NCI-H128 (cell line): ENCODE measurements around the gene UBXN6.

ENCODE experiments used
- DNase-seq: peaks from one replicate; lab custom pipeline; 2025; ENCODE audit not compliant: unreplicated experiment; lab: John Stamatoyannopoulos, UW

UBXN6 gene

GRCh38 chr19:4493929-4494690, 36.5 kb upstream of the UBXN6 start:
- no peak for DNase-seq

DNA sequence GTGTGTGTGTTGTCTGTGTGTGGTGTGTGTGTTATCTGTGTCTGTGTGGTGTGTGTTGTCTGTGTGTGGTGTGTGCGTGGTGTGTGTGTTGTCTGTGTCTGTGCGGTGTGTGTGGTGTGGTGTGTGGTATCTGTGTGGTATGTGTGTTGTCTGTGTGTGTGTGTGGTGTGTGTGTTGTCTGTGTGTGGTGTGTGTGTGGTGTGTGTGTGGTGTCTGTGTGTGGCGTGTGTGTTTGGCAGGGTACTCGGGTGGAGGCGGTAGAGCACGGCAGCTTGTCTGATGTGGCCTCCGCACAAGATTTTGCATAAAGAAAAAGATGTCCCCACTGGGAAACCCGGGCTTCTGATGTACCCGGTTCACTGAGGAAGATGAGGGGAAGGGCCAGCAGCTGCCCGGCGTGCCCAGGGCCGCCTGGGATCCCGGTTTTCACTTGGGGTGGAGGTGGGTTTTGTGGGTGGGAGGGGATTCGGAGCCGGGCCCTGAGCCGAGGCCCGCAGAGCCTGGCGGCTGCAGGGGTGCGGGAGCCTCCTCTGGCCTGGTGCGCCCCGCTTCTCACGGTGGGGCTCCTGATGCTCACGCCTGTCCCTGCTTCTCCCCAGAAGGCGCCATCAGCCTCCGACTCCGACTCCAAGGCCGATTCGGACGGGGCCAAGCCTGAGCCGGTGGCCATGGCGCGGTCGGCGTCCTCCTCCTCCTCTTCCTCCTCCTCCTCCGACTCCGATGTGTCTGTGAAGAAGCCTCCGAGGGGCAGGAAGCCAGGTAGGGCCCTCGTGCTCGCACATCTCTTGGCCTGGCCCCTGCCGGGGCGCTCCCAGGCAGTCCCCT, 35.7 kb upstream of the UBXN6 start:
- no peak for DNase-seq

DNA sequence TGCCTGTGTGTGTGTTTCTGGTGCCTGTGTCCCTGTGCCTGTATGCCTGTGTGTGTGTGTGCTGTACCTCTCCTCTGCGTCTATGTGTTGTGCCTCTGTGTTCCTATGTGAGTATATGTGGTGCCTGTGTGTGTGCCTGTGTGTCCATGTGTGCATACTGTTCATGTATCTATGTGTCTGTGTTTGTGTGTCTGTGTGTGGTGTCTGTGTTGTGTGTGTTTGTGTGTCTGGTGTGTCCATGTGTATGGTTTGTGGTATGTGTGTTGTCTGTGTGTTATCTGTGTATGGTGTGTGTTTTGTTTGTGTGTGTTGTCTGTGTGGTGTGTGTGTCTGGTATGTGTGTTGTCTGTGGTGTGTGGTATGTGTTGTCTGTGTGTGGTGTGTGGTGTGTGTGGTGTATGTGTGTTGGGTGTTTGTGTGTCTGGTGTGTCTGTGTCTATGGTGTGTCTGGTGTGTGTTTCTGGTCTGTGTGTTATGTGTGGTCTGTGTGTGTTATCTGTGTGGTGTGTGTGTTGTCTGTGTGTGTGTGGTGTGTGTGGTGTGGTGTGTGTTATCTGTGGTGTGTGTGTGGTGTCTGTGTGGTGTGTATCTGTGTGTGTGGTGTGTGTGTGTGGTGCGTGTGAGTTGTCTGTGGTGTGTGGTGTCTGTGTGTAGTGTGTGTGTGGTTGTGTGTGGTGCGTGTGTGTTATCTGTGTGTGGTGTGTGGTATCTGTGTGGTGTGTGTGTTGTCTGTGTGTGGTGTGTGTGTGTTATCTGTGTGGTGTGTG, 34.9 kb upstream of the UBXN6 start:
- DNase-seq: no peak

DNA sequence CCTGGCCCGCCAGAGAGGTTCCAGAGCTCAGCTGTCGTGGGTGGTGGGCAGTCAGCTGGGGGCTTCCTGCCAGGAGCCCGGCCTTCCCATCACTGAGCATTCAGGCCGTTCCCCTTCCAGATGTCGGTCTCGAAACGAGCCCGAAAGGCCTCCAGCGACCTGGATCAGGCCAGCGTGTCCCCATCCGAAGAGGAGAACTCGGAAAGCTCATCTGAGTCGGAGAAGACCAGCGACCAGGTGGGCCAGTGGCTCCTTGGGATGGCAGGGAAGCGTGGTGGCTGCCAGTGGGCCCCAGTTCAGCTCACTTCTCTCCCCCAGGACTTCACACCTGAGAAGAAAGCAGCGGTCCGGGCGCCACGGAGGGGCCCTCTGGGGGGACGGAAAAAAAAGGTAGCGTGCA, 33.9 kb upstream of the UBXN6 start:
- DNase-seq: no peak

GRCh38 chr19:4488496-4488895, 30.9 kb upstream of the UBXN6 start:
- DNase-seq: no peak

GRCh38 chr19:4487572-4487971, 30.0 kb upstream of the UBXN6 start:
- DNase-seq: no peak

DNA sequence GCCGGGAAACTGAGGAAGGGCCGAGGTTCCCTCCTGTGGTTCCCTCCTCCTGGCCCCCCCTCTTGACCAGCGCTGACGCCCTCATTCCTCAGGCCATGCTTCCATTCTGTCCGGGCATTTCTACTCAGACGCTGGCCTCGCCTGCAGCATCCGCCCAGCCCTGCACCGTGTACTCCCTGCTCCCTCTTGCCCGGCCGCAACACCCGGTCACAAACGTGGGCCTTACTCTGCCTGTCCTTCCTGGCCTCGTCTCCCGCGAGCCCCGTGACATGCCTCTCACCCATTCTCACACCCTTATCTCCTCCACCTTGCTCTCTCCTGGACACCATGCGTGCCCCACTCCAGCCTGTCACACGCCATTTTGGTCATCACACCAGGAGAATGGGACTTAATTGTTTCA, 25.8 kb upstream of the UBXN6 start:
- no peak for DNase-seq

- no peak for DNase-seq
These were observed 25.2 kb upstream of the UBXN6 start for GRCh38 chr19:4482721-4483364.

DNA sequence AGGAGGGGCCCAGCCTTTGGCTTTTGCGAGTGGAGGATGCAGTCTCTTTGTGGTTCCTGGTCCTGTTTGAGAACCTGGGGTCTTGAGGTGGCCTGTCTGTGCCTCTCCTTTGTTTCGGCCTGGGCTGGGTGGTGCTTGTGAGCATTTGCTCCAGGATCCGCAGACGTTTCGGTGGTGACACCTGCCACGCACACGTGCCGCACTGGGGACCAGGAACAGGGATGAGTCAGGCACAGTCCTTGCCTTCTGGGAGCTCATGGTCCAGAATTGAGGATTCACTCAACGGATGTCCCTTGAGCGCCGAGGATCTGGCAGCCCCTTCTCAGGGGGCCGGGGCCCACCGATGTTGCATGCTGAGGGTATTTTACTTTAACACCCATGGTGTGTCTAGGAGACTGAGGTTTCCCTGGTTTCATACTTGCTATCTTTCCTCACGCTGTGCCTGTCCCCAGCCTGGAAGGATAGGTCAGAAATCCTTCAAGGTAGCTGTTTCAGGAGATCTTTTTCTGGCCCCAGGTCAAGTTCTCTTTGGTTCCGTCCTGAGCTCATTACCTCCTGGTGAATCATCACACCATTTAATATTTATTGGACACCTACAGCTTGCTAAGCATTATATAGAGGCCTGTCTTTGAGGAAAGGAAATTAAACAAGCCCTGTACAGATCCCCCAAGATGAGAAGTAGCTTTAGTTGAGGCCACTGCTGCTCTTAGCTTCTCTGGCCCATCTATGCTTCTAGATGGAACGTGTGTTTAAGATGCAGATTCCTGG, 19.6 kb upstream of the UBXN6 start:
- DNase-seq: no peak

DNA sequence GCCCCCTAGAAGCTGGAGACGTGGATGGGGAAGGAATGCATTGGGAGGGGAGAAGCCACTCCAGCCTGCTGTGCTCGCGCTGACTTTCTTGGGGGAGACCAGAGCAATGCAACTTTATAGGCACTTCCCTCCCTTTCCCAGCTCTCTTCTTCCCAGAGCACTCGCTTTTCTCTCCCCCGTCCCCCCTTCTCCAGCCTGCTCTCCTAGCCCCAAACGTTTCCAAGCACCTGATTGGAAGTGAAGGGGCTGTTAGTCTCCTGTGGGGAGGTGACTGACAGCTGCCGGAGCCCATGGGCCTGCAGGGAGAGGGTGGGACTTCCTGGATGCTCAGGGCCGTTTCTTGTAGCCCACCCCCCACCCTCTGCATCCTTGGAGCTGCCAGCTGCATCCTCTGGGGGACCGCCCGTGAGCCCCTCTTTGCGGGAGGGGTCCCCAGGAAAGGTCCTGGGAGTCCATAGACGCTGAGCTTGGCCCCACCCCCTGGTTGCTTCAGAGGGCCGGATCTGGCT, 17.0 kb upstream of the UBXN6 start:
- DNase-seq: peak; percentile 60

GRCh38 chr19:4473763-4474513, 16.3 kb upstream of the UBXN6 start:
- DNase-seq: no peak

- no peak for DNase-seq
These were observed 15.6 kb upstream of the UBXN6 start for GRCh38 chr19:4473011-4473762.

DNA sequence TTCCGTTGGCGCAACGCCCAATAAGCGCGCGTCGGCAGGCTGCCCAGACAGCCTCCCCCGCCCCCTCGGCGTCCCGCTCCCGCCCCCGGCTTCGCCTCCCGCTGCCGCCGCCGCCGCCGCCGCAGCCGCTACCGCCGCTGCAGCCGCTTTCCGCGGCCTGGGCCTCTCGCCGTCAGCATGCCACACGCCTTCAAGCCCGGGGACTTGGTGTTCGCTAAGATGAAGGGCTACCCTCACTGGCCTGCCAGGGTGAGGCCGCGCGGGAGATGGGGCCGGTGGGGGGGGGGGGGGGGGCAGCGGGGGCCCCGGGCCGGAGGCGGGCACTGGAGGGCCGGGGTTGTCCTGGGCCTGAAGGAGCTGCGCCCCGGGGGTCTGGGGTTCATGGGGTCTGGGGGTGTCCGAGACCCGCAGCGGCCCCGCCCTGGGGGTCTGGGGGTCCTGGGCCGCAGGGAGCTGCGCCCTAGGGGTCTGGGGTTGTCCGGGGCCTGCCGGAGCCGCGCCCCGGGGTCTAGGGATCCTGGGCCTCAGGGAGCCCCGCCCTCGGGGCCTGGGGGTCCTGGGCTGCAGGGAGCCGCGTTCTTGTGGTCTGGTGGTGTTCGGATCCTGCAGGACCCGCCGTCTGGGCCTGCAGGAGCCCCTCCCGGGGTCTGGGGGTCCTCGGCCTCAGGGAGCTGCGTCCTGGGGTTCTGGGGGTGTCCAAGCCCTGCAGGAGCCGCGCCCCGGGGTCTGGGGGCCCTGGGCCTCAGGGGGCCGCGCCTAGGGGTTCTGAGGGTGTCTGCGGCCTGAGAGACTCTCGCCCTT, 14.8 kb upstream of the UBXN6 start, which contains the start of gene HDGFL2:
Gene HDGFL2 (plus strand): TSS at position 124 of the 801 bp plus-strand sequence. CDS start 54 bp downstream, at position 178.
- DNase-seq: no peak

GRCh38 chr19:4471403-4472173, 14.0 kb upstream of the UBXN6 start:
- DNase-seq: peak; percentile 100

DNA sequence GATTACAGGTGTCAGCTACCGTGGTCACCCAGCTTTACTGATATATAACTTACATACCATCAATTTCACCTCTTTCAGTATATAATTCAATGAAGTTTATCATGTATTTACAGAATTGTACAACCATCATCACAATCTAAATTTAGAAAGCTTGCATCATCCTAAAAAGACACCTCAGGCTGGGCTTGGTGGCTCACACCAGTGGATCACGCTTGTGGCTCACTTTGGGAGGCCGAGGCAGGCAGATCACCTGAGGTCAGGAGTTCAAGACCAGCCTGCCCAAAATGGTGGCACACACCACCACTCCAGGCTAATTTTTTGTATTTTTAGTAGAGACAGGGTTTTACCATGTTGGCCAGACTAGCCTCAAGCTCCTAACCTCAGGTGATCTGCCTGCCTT, 10.2 kb upstream of the UBXN6 start:
- no peak for DNase-seq

DNA sequence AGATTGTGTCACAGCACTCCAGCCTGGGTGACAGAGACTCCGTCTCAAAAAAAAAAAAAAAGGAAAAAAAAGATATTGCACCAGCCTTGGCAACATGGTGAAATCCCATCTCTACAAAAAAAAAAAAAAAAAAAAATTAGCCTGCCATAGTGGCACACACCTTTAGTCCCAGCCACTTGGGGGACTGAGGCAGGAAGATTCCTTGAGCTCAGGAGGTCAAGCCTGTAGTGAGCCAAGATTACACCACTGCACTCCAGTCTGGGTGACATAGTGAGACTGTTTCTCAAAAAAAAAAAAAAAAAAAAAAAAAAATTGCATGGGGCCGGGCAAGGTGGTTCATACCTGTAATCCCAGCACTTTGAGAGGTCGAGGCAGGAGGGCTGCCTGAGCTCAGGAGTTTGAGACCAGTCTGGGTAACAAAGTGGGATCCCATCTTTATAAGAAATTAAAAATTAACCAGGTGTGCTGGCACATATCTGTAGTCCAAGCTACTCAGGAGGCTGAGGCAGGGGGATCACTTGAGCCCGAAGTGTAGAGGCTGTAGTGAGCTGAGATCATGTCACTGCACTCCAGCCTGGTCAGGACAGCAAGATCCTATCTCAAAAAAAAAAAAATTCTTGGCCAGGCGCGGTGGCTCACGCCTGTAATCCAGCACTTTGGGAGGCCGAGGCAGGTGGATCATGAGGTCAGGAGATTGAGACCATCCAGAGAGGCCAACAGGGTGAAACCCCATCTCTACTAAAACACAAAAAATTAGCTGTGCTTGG, 7.4 kb upstream of the UBXN6 start:
- no peak for DNase-seq
